C4-2B (cell line): ENCODE data around the gene ATM.

Experiments used
- CTCF ChIP-seq: fragments of 450-650 bp; conservative IDR thresholded peaks from 2 replicates; pipeline ENCODE4 v1.5.1; 2017; ENCODE audit warnings: mild to moderate bottlenecking
- ZFX ChIP-seq: fragments of 450-650 bp; IDR thresholded peaks from 2 replicates; pipeline ENCODE4 v1.6.1; 2017

GRCh38 chr11:108324587-108324986, 101.7 kb downstream of the ATM start:
- TF ChIP-seq CTCF (no peak), ZFX (no peak)
